H9 (cell line): ENCODE results near the gene EPN3. TPM values are rescaled to one million over a fixed set of nuclear protein-coding genes. Genes with fewer than 3 reads are reported as not detected.

Source experiments
- DNase-seq: peaks from one replicate; pipeline ENCODE4 v3.0.0-alpha.2; 2017
- H2AFZ ChIP-seq: one replicate; pipeline ENCODE4 v1.6.1; 2013; ENCODE audit warnings: mild to moderate bottlenecking, low read length, control low read depth, moderate library complexity
- H2AK5ac ChIP-seq: 2 replicates; pipeline ENCODE4 v1.6.1; 2013; ENCODE audit warnings: low read length, control low read depth, mixed read lengths; ENCODE audit not compliant: insufficient read length
- H2BK120ac ChIP-seq: one replicate; pipeline ENCODE4 v1.6.1; 2013; ENCODE audit warnings: low read depth, mild to moderate bottlenecking, low read length, control low read depth, inconsistent platforms; ENCODE audit not compliant: poor library complexity, severe bottlenecking
- H2BK12ac ChIP-seq: 2 replicates; pipeline ENCODE4 v1.6.1; 2013; ENCODE audit warnings: low read length, control low read depth, mixed read lengths, low read depth; ENCODE audit not compliant: insufficient read length
- H2BK15ac ChIP-seq: 2 replicates; pipeline ENCODE4 v1.6.1; 2013; ENCODE audit warnings: low read depth, low read length, control low read depth
- H2BK20ac ChIP-seq: one replicate; pipeline ENCODE4 v1.6.1; 2013; ENCODE audit warnings: low read depth, mild to moderate bottlenecking, low read length, control low read depth, inconsistent platforms; ENCODE audit not compliant: poor library complexity, severe bottlenecking
- H2BK5ac ChIP-seq: 2 replicates; pipeline ENCODE4 v1.6.1; 2013; ENCODE audit warnings: low read length, control low read depth, mixed read lengths; ENCODE audit not compliant: insufficient read length
- H3K14ac ChIP-seq: 2 replicates; pipeline ENCODE4 v1.6.1; 2013; ENCODE audit warnings: low read length, control low read depth; ENCODE audit not compliant: insufficient read depth
- H3K18ac ChIP-seq: 2 replicates; pipeline ENCODE4 v1.6.1; 2013; ENCODE audit warnings: low read depth, mild to moderate bottlenecking, mixed read lengths, low read length, control low read depth; ENCODE audit not compliant: insufficient read length
- H3K23ac ChIP-seq: 2 replicates; pipeline ENCODE4 v1.6.1; 2013; ENCODE audit warnings: low read length, control low read depth, mixed read lengths, low read depth; ENCODE audit not compliant: insufficient read length
- H3K23me2 ChIP-seq: 2 replicates; pipeline ENCODE4 v1.6.1; 2013; ENCODE audit warnings: low read depth, mild to moderate bottlenecking, mixed read lengths, low read length, control low read depth; ENCODE audit not compliant: insufficient read length, poor library complexity, severe bottlenecking
- H3K27ac ChIP-seq: 2 replicates; pipeline ENCODE4 v1.5.1; 2013; ENCODE audit warnings: low read length, control low read depth, mixed read lengths, low read depth; ENCODE audit not compliant: insufficient read length
- H3K27me3 ChIP-seq: 2 replicates; pipeline ENCODE4 v1.6.1; 2013; ENCODE audit warnings: low read length, control low read depth, inconsistent platforms; ENCODE audit not compliant: insufficient read depth
- H3K4ac ChIP-seq: 2 replicates; pipeline ENCODE4 v1.6.1; 2013; ENCODE audit warnings: low read depth, mild to moderate bottlenecking, control low read depth, inconsistent platforms, low read length, moderate library complexity
- H3K4me1 ChIP-seq: 2 replicates; pipeline ENCODE4 v1.6.1; 2013; ENCODE audit warnings: low read length, control low read depth, inconsistent platforms; ENCODE audit not compliant: insufficient read depth
- H3K4me2 ChIP-seq: 2 replicates; pipeline ENCODE4 v1.6.1; 2013; ENCODE audit warnings: low read length, control low read depth, mixed read lengths; ENCODE audit not compliant: insufficient read length, insufficient read depth
- H3K56ac ChIP-seq: 2 replicates; pipeline ENCODE4 v1.6.1; 2013; ENCODE audit warnings: low read depth, mild to moderate bottlenecking, mixed read lengths, low read length, control low read depth; ENCODE audit not compliant: insufficient read length
- H3K79me1 ChIP-seq: 2 replicates; pipeline ENCODE4 v1.6.1; 2013; ENCODE audit warnings: low read depth, mild to moderate bottlenecking, moderate library complexity, low read length, control low read depth, inconsistent platforms; ENCODE audit not compliant: insufficient read depth, poor library complexity, severe bottlenecking
- H3K79me2 ChIP-seq: 2 replicates; pipeline ENCODE4 v1.6.1; 2013; ENCODE audit warnings: low read length, control low read depth, inconsistent platforms; ENCODE audit not compliant: insufficient read depth
- H3K9ac ChIP-seq: 2 replicates; pipeline ENCODE4 v1.6.1; 2013; ENCODE audit warnings: low read length, control low read depth, mixed read lengths; ENCODE audit not compliant: insufficient read length; ENCODE audit errors: extremely low read depth
- H3K9me3 ChIP-seq: one replicate; pipeline ENCODE4 v1.6.1; 2013; ENCODE audit warnings: low read depth, low read length, inconsistent platforms; ENCODE audit not compliant: control insufficient read depth
- H3T11ph ChIP-seq: one replicate; pipeline ENCODE4 v1.6.1; 2013; ENCODE audit warnings: mild to moderate bottlenecking, low read length, control low read depth, inconsistent platforms
- H4K20me1 ChIP-seq: one replicate; pipeline ENCODE4 v1.6.1; 2013; ENCODE audit not compliant: control insufficient read depth, insufficient read length, insufficient read depth
- H4K5ac ChIP-seq: 2 replicates; pipeline ENCODE4 v1.6.1; 2013; ENCODE audit warnings: low read depth, mild to moderate bottlenecking, mixed read lengths, low read length, control low read depth; ENCODE audit not compliant: insufficient read length
- H4K8ac ChIP-seq: replicated peaks from 2 replicates; pipeline ENCODE4 v1.6.1; 2013; ENCODE audit warnings: low read length, control low read depth, mixed read lengths, low read depth; ENCODE audit not compliant: insufficient read length
- H4K91ac ChIP-seq: 2 replicates; pipeline ENCODE4 v1.6.1; 2013; ENCODE audit warnings: low read depth, mild to moderate bottlenecking, moderate library complexity, mixed read lengths, low read length, control low read depth; ENCODE audit not compliant: insufficient read length
- H3K27ac Mint-ChIP-seq, 3 experiments: 2 replicates in 2 of 3; 3 replicates in 1 of 3; pipeline ENCODE4 v1.8.0; 2020 to 2021; ENCODE audit warnings: mixed read lengths in 3 of 3, mild to moderate bottlenecking in 1 of 3, moderate library complexity in 1 of 3
- H3K27me3 Mint-ChIP-seq: 2 replicates; pipeline ENCODE4 v1.8.0; 2021; ENCODE audit warnings: low read depth, mild to moderate bottlenecking, moderate library complexity, mixed read lengths
- H3K36me3 Mint-ChIP-seq, 3 experiments: 2 replicates in 2 of 3; 3 replicates in 1 of 3; pipeline ENCODE4 v1.8.0; 2020 to 2021; ENCODE audit warnings: low read depth in 3 of 3, mixed read lengths in 3 of 3; ENCODE audit not compliant: insufficient read depth in 1 of 3
- H3K4me1 Mint-ChIP-seq, 2 experiments: 2 replicates each; pipeline ENCODE4 v1.8.0; 2020; ENCODE audit warnings: mixed read lengths in 2 of 2
- H3K4me3 Mint-ChIP-seq, 2 experiments: 2 replicates in 1 of 2; 3 replicates in 1 of 2; pipeline ENCODE4 v1.8.0; 2020 to 2021; ENCODE audit warnings: mild to moderate bottlenecking in 2 of 2, mixed read lengths in 2 of 2, moderate library complexity in 1 of 2
- H3K9me3 Mint-ChIP-seq, 2 experiments: 2 replicates in 1 of 2; 3 replicates in 1 of 2; pipeline ENCODE4 v1.8.0; 2020; ENCODE audit warnings: mild to moderate bottlenecking in 2 of 2, mixed read lengths in 2 of 2, moderate library complexity in 1 of 2
- CTCF ChIP-seq: fragments of 200-600 bp; sonication (generic); conservative IDR thresholded peaks from 3 replicates; pipeline ENCODE4 v1.8.0; 2021; ENCODE audit warnings: antibody characterized with exemption, mild to moderate bottlenecking
- WGBS: extraction: QIAGEN DNeasy Blood & Tissue Kit; methylation state at CpG from one replicate; pipeline ENCODE4 v1.1.7; 2013; ENCODE audit warnings: missing lambda C conversion rate, low lambda C conversion rate, mixed read lengths; ENCODE audit not compliant: insufficient read length; ENCODE audit errors: extremely low coverage; 5-methylcytosine and 5-hydroxymethylcytosine counted together
- total RNA-seq: library from RNA; stranded (reverse); gene quantifications from 2 replicates; pipeline ENCODE4 v1.2.1, GENCODE V29; 2021

The EPN3 gene
- total RNA-seq, 1 experiment from 2014 or later = 1.9 TPM

- Histone ChIP-seq H3K79me2 (no peaks in the 10 kb centered on the region), H4K8ac (no peak overlapping the region), H2BK5ac (no peak overlapping the region), H3K23me2 (peaks cover 26% of the 10 kb centered on the region), H3K4ac (no peak overlapping the region), H3K9me3 (no peaks in the 10 kb centered on the region), H3K4me2 (peak overlapping the region; percentile 74), H2BK120ac (no peak overlapping the region), H2BK20ac (no peak overlapping the region), H3K4me1 (no peaks in the 10 kb centered on the region; the same call in 1 of the 2 replicates), H4K20me1 (no peaks in the 10 kb centered on the region), H2AFZ (no peak overlapping the region), H2BK12ac (no peak overlapping the region), H3K79me1 (no peaks in the 10 kb centered on the region), H4K5ac (no peak overlapping the region), H3T11ph (no peak overlapping the region), H2AK5ac (no peak overlapping the region), H3K56ac (no peak overlapping the region), H3K27me3 (peaks cover 24% of the 10 kb centered on the region), H3K9ac (no peak overlapping the region), H3K18ac (no peak overlapping the region), H3K14ac (no peak overlapping the region), H4K91ac (no peak overlapping the region), H2BK15ac (no peak overlapping the region), H3K27ac (no peak overlapping the region), H3K23ac (no peak overlapping the region)
- Mint-ChIP-seq H3K4me3 (peak overlapping the region; percentile 72 to 92; a peak in 3 of 5 replicates), H3K27ac (no peak overlapping the region), H3K36me3 (no peaks in the 10 kb centered on the region), H3K27me3 (peaks cover 61% of the 10 kb centered on the region), H3K4me1 (peaks cover 12 to 24% of the 10 kb centered on the region in 2 experiments), H3K9me3 (no peaks in the 10 kb centered on the region)
- no CpG with 5 or more reads among the region's 4 CpGs for WGBS
- TF ChIP-seq CTCF = no peak
- DNase-seq = no peak
These were observed 25.6 kb downstream of the EPN3 start for GRCh38 chr17:50558091-50558490.
